Measurements from ENCODE around the gene AHDC1. TPM values are rescaled to one million over a fixed set of nuclear protein-coding genes. Genes with fewer than 3 reads are reported as not detected.

AHDC1 gene
- total RNA-seq, 1 donor from 2014 or later: 10.8 TPM

DNA sequence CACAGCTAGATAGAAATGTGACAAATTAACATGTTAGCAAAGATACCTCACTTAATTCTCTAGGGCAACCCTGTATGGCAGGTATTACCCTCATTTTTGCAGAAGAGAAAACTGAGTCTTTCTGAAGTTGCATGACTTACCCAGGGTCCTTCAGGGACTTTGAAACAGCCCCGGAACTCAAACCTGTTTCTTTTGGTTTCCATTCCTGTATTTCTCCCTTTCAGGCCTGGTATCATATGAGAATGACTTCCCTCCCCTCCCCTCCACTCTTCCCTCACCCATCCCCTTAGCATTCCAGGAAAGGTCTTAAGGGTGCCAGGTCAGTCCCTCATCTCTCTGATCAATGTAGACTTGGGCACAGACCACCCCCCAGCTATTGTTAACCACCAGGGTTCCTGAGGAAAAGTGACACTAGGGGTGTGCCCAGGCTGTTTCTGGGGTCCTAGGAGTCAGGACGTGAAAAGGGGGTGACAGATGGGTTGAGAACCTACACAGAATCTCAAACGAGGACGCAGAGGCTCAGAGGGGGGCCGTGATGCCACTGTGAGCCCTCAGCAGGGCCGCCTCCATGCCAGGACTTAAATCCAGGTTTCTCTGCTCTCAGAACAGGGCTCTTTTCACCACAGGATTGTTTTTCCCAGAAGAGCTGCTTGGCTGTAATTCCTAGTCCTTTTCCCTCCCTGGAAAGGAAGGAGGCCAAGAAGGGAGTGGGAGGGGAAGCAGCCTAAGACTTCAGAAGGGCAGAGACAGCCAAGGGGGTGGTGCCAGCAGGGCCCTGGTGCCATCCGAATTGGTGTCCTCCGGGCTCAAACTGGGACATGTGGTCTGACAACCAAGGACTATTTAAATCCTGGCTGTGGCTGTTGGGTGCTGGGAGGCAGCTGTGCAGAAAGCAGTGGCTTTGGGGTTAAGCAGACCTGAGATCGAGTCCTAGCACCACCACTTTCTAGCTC lies 111.9 kb downstream of the AHDC1 start:
- DNase-seq (ENCODE audit: low spot score): peak; percentile 90

DNA sequence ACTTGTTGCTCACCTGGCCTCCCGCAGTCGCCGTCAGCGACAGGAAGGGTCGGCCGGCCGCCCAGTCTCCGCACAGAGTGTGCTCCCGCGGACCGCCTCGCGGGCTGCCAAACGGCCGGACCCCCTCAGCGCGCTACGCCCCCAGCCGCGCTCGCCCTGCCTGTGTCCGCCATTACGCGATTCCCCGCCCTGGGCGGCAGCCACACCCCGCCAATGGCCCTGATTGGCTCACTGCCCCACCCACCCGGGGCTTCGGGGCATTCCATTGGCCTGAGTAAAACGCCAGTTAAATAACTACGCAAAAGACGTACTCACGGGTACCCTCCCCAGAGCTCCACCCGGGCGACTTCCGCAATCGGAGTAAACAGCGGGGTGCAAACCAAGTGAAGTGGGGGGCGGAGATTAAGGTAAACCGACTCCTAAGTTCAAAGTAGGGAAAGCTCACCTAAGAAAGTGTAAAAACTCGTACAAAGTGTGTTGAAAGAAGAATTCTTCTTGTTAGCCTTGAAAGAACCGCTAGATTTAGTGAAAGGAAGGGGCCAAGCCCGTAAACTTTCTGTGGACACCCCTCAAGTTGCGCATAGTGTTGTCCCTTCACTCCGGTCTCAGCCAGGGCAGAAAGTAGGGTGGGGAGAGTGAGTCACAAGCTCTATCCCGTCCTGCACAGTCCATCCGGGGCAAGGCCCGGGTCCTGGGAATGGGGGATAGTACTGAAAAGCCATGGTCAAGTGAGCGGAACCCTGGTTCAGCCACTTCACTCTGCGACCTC lies 113.8 kb downstream of the AHDC1 start, which contains the start of gene WASF2:
WASF2 (minus strand) TSS at position 195 of the 769 bp plus-strand sequence. CDS start 61,277 bp downstream, outside the sequence.
- peak; percentile 99 for DNase-seq (ENCODE audit: low spot score)

DNA sequence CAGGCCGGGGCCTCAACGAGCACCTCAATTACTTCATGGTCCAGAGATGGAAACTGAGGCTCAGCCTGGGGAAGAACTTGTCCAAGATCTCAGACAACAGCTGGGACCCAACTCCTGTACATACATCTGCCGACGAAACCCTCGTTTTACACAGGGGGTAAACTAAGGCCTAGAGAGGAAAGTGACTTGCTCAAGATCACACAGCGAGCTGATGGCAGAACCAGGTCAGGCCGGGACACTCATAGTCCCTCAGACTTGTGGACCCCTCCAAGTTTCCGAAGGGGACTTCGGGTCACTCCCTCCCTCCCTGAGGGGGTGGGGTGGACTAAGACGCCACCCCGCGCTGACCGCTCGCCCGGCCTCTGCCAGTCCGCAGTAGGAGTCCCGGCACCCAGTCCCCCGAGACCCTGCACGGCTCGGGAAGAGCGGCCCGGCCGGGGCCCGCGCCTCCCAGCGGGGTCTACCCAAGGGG lies 114.4 kb downstream of the AHDC1 start:
- peak; percentile 35 for DNase-seq (ENCODE audit: low spot score)

DNA sequence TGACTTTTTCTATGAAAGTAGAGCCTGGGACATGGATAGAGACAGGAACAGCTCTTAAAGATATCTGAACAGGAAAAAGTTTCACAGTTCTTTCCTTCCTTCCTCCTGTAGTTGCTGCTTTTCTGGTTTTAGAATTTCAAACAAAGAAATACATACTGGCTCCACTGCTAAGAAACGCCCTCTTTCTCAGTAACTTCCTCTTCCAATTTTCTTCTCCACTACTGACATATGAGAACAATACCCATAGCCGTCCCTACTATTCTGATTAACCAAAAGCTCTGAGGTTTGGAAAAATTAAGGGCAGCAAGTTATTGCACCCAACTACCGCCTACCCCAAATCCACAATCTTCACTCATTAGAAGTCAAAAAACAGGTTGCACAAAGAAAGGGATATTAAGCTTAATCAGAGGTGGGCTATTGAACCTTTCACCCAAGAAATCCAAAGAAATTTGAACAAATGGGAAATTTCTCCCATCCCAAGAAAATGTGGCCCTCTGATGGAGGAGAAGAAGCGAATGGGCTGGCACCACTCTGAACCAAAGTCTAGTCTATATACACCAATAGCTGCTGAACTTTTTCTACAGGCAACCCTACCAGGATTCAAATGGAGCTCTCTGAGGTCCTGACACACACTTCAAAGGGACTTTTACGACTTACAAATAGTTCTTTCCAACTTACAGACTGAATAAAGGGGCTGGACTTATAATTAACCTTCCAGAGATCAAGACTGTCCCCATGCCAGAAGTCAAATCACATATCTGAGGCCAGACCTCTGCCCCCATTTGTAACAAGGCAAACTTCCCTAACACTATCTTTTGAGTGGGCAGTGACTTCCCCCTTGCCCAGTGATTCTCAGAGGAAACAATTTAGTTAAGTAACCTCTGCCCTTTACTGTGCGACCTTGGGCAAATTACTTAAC lies 115.7 kb downstream of the AHDC1 start:
- peak; percentile 57 for DNase-seq (ENCODE audit: low spot score)

DNA sequence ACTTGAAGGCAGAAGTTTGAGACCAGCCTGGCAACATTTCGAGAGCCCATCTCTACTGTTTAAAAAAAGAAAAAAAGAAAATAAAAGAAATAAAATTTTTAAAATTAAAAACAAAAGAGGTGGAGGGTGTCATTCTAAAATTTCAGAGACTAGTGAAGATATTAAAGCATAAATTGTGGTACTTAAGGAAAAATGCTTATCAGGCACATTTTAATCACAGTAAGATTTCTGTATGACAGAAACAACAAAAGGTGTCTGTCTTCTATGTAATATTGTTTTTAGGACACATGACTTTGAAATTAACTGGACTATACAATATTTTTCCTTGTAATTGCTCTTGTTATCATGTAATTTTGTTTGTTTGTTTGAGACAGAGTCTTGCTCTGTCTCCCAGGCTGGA lies 118.6 kb downstream of the AHDC1 start:
- no peak for DNase-seq (ENCODE audit: low spot score)

Other genes starting within 250 kb of the AHDC1 start
- 18.3 TPM for gene MAP3K6, start 237.2 kb downstream of the AHDC1 start, total RNA-seq (ENCODE audit: insufficient read depth, low replicate concordance)
- 6.0 TPM for gene FCN3, start 229.3 kb downstream of the AHDC1 start, total RNA-seq (ENCODE audit: insufficient read depth, low replicate concordance)
- not detected for gene CD164L2, start 220.8 kb downstream of the AHDC1 start, total RNA-seq (ENCODE audit: insufficient read depth, low replicate concordance)
- gene GPR3, start 211.5 kb downstream of the AHDC1 start, total RNA-seq (ENCODE audit: insufficient read depth, low replicate concordance): 0.24 TPM
- 25.3 TPM for gene WASF2, start 114.0 kb downstream of the AHDC1 start, total RNA-seq (ENCODE audit: insufficient read depth, low replicate concordance)
- gene FGR, start 31.0 kb upstream of the AHDC1 start, total RNA-seq (ENCODE audit: insufficient read depth, low replicate concordance): 0.96 TPM
- gene IFI6, start 68.0 kb upstream of the AHDC1 start, total RNA-seq (ENCODE audit: insufficient read depth, low replicate concordance): 132 TPM
- gene FAM76A, start 121.8 kb upstream of the AHDC1 start, total RNA-seq (ENCODE audit: insufficient read depth, low replicate concordance): 24.3 TPM
- 96.8 TPM for gene STX12, start 169.1 kb upstream of the AHDC1 start, total RNA-seq (ENCODE audit: insufficient read depth, low replicate concordance)
- gene PPP1R8, start 226.6 kb upstream of the AHDC1 start, total RNA-seq (ENCODE audit: insufficient read depth, low replicate concordance): 26.2 TPM